GM12874 (cell line): ENCODE measurements around the gene SUSD6.

Experiments used
- TF ChIP-seq, protein P1 (sequence below): IDR thresholded peaks from 2 replicates; pipeline ENCODE4 v1.5.1; 2011; ENCODE audit warnings: low read depth, mild to moderate bottlenecking, control low read depth, low read length, moderate library complexity; ENCODE audit not compliant: insufficient read depth

The SUSD6 gene, protein sequence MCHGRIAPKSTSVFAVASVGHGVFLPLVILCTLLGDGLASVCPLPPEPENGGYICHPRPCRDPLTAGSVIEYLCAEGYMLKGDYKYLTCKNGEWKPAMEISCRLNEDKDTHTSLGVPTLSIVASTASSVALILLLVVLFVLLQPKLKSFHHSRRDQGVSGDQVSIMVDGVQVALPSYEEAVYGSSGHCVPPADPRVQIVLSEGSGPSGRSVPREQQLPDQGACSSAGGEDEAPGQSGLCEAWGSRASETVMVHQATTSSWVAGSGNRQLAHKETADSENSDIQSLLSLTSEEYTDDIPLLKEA

DNA sequence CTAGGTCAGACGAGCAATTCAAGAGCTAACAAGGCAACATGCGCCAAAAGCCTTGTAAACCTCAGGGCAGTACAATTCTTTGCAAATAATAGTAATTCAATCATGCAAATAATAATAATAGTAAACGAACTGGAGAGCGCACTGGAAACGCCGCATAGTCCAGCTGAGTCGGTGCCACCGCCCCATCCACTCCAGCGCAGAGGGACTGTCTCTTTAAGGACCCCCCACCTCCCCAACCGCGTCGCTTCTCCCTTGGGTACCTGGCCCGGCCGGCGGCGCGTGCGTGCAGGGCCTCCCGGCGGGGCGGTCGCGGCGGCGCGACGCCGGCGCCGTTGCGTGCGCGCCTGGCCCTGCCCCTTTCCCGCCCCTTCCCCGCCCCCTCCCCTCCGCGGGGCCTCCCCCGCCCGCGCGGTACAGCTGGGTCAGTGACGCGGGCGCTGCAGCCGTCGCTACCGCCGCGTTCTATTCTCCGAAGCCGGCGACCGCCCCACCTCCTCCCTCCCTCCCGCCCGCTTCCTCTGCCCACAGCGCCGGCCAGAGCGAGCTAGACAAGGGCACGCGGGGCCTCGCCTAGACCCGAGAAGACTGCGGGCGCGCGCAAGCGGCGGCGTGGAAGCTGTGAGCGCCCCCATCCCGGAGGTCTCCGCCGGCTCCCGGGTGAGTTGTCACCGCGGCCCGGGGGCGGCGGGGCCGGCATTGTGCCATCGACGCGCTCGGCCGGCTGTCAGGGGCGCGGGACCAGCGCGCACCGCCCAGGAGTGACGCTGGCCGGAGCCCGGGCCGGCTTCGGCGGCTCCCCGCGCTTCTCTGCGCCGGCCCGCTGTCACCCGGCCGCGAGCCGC lies at the start of gene SUSD6:
Gene SUSD6 (plus strand): TSS at position 425 of the 842 bp plus-strand sequence. CDS start 46,997 bp downstream, outside the sequence.
- TF ChIP-seq, protein P1, sequence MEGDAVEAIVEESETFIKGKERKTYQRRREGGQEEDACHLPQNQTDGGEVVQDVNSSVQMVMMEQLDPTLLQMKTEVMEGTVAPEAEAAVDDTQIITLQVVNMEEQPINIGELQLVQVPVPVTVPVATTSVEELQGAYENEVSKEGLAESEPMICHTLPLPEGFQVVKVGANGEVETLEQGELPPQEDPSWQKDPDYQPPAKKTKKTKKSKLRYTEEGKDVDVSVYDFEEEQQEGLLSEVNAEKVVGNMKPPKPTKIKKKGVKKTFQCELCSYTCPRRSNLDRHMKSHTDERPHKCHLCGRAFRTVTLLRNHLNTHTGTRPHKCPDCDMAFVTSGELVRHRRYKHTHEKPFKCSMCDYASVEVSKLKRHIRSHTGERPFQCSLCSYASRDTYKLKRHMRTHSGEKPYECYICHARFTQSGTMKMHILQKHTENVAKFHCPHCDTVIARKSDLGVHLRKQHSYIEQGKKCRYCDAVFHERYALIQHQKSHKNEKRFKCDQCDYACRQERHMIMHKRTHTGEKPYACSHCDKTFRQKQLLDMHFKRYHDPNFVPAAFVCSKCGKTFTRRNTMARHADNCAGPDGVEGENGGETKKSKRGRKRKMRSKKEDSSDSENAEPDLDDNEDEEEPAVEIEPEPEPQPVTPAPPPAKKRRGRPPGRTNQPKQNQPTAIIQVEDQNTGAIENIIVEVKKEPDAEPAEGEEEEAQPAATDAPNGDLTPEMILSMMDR: no peak

DNA sequence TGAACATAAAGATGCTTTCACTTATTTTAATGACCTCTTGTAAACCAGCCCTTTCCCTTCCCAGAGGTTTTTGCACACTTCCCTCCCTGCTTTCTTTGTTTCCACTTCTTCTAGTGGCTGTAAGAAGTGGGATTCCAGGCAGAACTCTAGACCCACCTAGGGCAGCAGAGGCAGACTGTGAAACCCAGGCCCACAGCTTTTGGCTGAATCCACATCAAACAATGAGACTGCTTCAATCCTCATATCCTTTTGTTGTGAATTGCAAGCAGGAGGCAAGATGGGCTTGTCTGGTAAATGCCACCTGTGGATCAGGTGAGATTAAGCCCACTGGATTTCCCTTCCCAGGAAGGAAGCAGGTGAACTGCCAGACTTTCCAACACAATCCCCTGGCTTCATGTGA lies 49.5 kb upstream of the SUSD6 start:
- TF ChIP-seq, protein P1: no peak

DNA sequence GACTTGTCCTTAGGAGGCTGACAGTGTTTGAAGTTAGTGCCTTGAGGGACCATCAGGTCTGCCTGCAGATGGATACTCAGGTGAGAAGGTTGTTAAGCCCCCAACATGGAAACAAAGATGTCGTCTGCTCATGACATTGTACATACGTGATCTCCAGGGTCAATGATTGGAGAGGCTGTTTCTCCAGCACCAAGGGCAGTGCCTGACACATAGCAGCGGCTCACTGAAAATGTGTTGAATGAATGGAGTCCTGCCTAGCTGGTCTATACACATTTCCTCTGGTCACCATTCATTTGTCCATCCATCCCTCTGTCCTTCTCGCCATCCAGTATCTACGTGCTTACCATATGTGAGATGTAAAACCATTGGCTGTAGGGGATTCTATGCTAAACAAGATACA lies 43.8 kb upstream of the SUSD6 start:
- TF ChIP-seq, protein P1: no peak

DNA sequence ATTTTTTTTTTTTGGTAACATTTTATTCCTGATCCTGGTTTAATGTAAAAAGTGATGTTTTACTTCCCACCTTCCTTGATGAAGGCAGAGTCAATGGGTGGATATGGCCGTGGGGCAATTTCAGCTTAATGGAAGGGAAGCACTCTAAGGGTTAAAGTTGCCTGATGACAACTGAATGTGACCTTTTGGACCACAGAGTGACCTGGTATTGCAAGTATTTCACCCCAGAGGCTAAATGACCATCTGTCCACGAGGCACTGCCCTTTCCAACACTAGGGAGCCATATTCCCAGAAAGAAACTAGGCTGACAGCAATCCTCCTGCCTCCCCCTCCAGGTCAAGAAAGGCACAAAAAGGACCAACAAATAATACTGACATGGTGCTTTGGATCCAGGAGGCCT lies 41.5 kb upstream of the SUSD6 start:
- TF ChIP-seq, protein P1: no peak

DNA sequence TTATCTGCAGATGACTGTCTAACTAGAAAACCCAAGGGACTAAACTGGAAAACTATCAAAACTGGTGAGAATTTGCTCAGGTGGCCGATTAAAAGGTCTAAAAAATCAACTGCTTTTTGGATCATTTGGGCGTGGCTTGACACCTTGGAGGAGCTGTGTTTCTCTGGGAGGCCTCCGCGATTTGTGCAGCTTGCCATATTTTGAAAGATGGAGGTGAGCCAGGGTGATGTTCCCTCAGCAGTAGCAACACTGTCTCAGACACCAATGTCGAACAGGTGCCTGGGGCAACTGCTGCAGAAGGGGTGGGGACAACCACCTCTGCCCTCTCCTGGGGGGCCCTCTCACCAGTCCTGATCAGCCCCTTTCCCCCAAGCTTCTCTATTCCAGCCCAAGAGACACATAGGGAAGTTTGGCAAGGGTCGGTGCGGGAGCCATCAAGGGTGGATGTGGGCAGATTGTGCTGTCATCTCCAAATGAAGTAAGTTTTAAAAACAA lies 40.5 kb upstream of the SUSD6 start:
- TF ChIP-seq, protein P1: no peak

DNA sequence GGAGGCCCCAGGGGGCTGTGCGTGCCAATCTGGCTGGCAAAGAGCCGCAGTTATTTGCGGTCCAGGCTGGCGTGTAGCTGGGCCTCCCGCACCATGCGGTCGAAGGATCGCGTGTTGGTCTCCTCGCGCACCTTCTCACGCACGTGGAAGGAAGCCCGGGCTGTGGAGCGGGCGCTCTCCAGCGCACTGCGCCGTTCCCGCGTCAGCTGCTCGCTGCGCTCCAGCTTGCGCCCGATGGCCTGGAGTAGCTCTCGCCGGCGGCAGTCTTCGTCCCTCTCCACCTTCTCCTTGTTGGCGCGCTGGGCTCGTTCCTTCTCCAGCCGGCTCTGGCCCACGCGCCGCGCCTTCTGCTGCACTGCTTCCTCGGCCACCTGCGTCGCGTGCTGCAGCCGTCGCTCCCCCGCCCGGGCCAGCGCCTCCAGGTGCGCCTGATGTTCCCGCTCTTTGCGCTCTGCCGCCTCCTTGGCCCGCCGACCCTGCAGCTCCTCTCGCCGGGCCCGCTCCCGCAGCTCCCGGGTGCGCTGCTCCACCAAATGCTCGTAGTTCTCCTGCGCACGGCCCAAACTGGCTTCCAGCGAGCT lies 39.9 kb upstream of the SUSD6 start:
- TF ChIP-seq, protein P1: no peak
